Placental epithelial cell (primary cell): ENCODE measurements around the gene LYRM1. TPM values are rescaled to one million over a fixed set of nuclear protein-coding genes. Genes with fewer than 3 reads are reported as not detected.

Experiments
- total RNA-seq: library from RNA; depleted of rRNA; stranded (reverse); fragments of >200 nt; gene quantifications from 2 replicates; pipeline ENCODE4 v1.2.3, GENCODE V29; 2012

LYRM1 gene
- 26.7 and 32.2 TPM in 2 replicates for total RNA-seq

GRCh38 chr16:20900299-20901067, at the start of gene LYRM1, which contains the start of gene DCUN1D3:
Gene LYRM1 (plus strand): TSS chr16:20900771. CDS start chr16:20915556, 14,785 bp downstream.
Gene DCUN1D3 (minus strand): TSS chr16:20900358. CDS start chr16:20862538, 37,820 bp downstream.

Other genes starting within 250 kb of the LYRM1 start
- under 0.01 and 0.54 TPM in 2 replicates for gene ACSM1, start 203.1 kb upstream of the LYRM1 start, total RNA-seq
- gene THUMPD1, start 159.0 kb upstream of the LYRM1 start, total RNA-seq = 73.0 and 82.1 TPM in 2 replicates
- gene ACSM3, start 136.8 kb upstream of the LYRM1 start, total RNA-seq = 1.8 and 5.9 TPM in 2 replicates
- 31.0 and 32.3 TPM in 2 replicates for gene ERI2, start 94.3 kb upstream of the LYRM1 start, total RNA-seq
- gene REXO5, start 94.2 kb upstream of the LYRM1 start, total RNA-seq = 6.8 and 13.7 TPM in 2 replicates
- 22.0 and 38.0 TPM in 2 replicates for gene DCUN1D3, start 413 bp upstream of the LYRM1 start, total RNA-seq